H9 (cell line): ENCODE measurements around the gene ETFA. TPM values are rescaled to one million over a fixed set of nuclear protein-coding genes. Genes with fewer than 3 reads are reported as not detected.

Experiments used
- DNase-seq: peaks from one replicate; pipeline ENCODE4 v3.0.0-alpha.2; 2017
- H2AFZ ChIP-seq: one replicate; pipeline ENCODE4 v1.6.1; 2013; ENCODE audit warnings: mild to moderate bottlenecking, low read length, control low read depth, moderate library complexity
- H2AK5ac ChIP-seq: 2 replicates; pipeline ENCODE4 v1.6.1; 2013; ENCODE audit warnings: low read length, control low read depth, mixed read lengths; ENCODE audit not compliant: insufficient read length
- H2BK120ac ChIP-seq: one replicate; pipeline ENCODE4 v1.6.1; 2013; ENCODE audit warnings: low read depth, mild to moderate bottlenecking, low read length, control low read depth, inconsistent platforms; ENCODE audit not compliant: poor library complexity, severe bottlenecking
- H2BK12ac ChIP-seq: 2 replicates; pipeline ENCODE4 v1.6.1; 2013; ENCODE audit warnings: low read length, control low read depth, mixed read lengths, low read depth; ENCODE audit not compliant: insufficient read length
- H2BK15ac ChIP-seq: 2 replicates; pipeline ENCODE4 v1.6.1; 2013; ENCODE audit warnings: low read depth, low read length, control low read depth
- H2BK20ac ChIP-seq: one replicate; pipeline ENCODE4 v1.6.1; 2013; ENCODE audit warnings: low read depth, mild to moderate bottlenecking, low read length, control low read depth, inconsistent platforms; ENCODE audit not compliant: poor library complexity, severe bottlenecking
- H2BK5ac ChIP-seq: 2 replicates; pipeline ENCODE4 v1.6.1; 2013; ENCODE audit warnings: low read length, control low read depth, mixed read lengths; ENCODE audit not compliant: insufficient read length
- H3K14ac ChIP-seq: 2 replicates; pipeline ENCODE4 v1.6.1; 2013; ENCODE audit warnings: low read length, control low read depth; ENCODE audit not compliant: insufficient read depth
- H3K18ac ChIP-seq: 2 replicates; pipeline ENCODE4 v1.6.1; 2013; ENCODE audit warnings: low read depth, mild to moderate bottlenecking, mixed read lengths, low read length, control low read depth; ENCODE audit not compliant: insufficient read length
- H3K23ac ChIP-seq: 2 replicates; pipeline ENCODE4 v1.6.1; 2013; ENCODE audit warnings: low read length, control low read depth, mixed read lengths, low read depth; ENCODE audit not compliant: insufficient read length
- H3K23me2 ChIP-seq: 2 replicates; pipeline ENCODE4 v1.6.1; 2013; ENCODE audit warnings: low read depth, mild to moderate bottlenecking, mixed read lengths, low read length, control low read depth; ENCODE audit not compliant: insufficient read length, poor library complexity, severe bottlenecking
- H3K27ac ChIP-seq: 2 replicates; pipeline ENCODE4 v1.5.1; 2013; ENCODE audit warnings: low read length, control low read depth, mixed read lengths, low read depth; ENCODE audit not compliant: insufficient read length
- H3K27me3 ChIP-seq: 2 replicates; pipeline ENCODE4 v1.6.1; 2013; ENCODE audit warnings: low read length, control low read depth, inconsistent platforms; ENCODE audit not compliant: insufficient read depth
- H3K4ac ChIP-seq: 2 replicates; pipeline ENCODE4 v1.6.1; 2013; ENCODE audit warnings: low read depth, mild to moderate bottlenecking, control low read depth, inconsistent platforms, low read length, moderate library complexity
- H3K4me1 ChIP-seq: 2 replicates; pipeline ENCODE4 v1.6.1; 2013; ENCODE audit warnings: low read length, control low read depth, inconsistent platforms; ENCODE audit not compliant: insufficient read depth
- H3K4me2 ChIP-seq: 2 replicates; pipeline ENCODE4 v1.6.1; 2013; ENCODE audit warnings: low read length, control low read depth, mixed read lengths; ENCODE audit not compliant: insufficient read length, insufficient read depth
- H3K56ac ChIP-seq: 2 replicates; pipeline ENCODE4 v1.6.1; 2013; ENCODE audit warnings: low read depth, mild to moderate bottlenecking, mixed read lengths, low read length, control low read depth; ENCODE audit not compliant: insufficient read length
- H3K79me1 ChIP-seq: 2 replicates; pipeline ENCODE4 v1.6.1; 2013; ENCODE audit warnings: low read depth, mild to moderate bottlenecking, moderate library complexity, low read length, control low read depth, inconsistent platforms; ENCODE audit not compliant: insufficient read depth, poor library complexity, severe bottlenecking
- H3K79me2 ChIP-seq: 2 replicates; pipeline ENCODE4 v1.6.1; 2013; ENCODE audit warnings: low read length, control low read depth, inconsistent platforms; ENCODE audit not compliant: insufficient read depth
- H3K9ac ChIP-seq: 2 replicates; pipeline ENCODE4 v1.6.1; 2013; ENCODE audit warnings: low read length, control low read depth, mixed read lengths; ENCODE audit not compliant: insufficient read length; ENCODE audit errors: extremely low read depth
- H3K9me3 ChIP-seq: one replicate; pipeline ENCODE4 v1.6.1; 2013; ENCODE audit warnings: low read depth, low read length, inconsistent platforms; ENCODE audit not compliant: control insufficient read depth
- H3T11ph ChIP-seq: one replicate; pipeline ENCODE4 v1.6.1; 2013; ENCODE audit warnings: mild to moderate bottlenecking, low read length, control low read depth, inconsistent platforms
- H4K20me1 ChIP-seq: one replicate; pipeline ENCODE4 v1.6.1; 2013; ENCODE audit not compliant: control insufficient read depth, insufficient read length, insufficient read depth
- H4K5ac ChIP-seq: 2 replicates; pipeline ENCODE4 v1.6.1; 2013; ENCODE audit warnings: low read depth, mild to moderate bottlenecking, mixed read lengths, low read length, control low read depth; ENCODE audit not compliant: insufficient read length
- H4K8ac ChIP-seq: replicated peaks from 2 replicates; pipeline ENCODE4 v1.6.1; 2013; ENCODE audit warnings: low read length, control low read depth, mixed read lengths, low read depth; ENCODE audit not compliant: insufficient read length
- H4K91ac ChIP-seq: 2 replicates; pipeline ENCODE4 v1.6.1; 2013; ENCODE audit warnings: low read depth, mild to moderate bottlenecking, moderate library complexity, mixed read lengths, low read length, control low read depth; ENCODE audit not compliant: insufficient read length
- H3K27ac Mint-ChIP-seq, 3 experiments: 2 replicates in 2 of 3; 3 replicates in 1 of 3; pipeline ENCODE4 v1.8.0; 2020 to 2021; ENCODE audit warnings: mixed read lengths in 3 of 3, mild to moderate bottlenecking in 1 of 3, moderate library complexity in 1 of 3
- H3K27me3 Mint-ChIP-seq: 2 replicates; pipeline ENCODE4 v1.8.0; 2021; ENCODE audit warnings: low read depth, mild to moderate bottlenecking, moderate library complexity, mixed read lengths
- H3K36me3 Mint-ChIP-seq, 3 experiments: 2 replicates in 2 of 3; 3 replicates in 1 of 3; pipeline ENCODE4 v1.8.0; 2020 to 2021; ENCODE audit warnings: low read depth in 3 of 3, mixed read lengths in 3 of 3; ENCODE audit not compliant: insufficient read depth in 1 of 3
- H3K4me1 Mint-ChIP-seq, 2 experiments: 2 replicates each; pipeline ENCODE4 v1.8.0; 2020; ENCODE audit warnings: mixed read lengths in 2 of 2
- H3K4me3 Mint-ChIP-seq, 2 experiments: 2 replicates in 1 of 2; 3 replicates in 1 of 2; pipeline ENCODE4 v1.8.0; 2020 to 2021; ENCODE audit warnings: mild to moderate bottlenecking in 2 of 2, mixed read lengths in 2 of 2, moderate library complexity in 1 of 2
- H3K9me3 Mint-ChIP-seq, 2 experiments: 2 replicates in 1 of 2; 3 replicates in 1 of 2; pipeline ENCODE4 v1.8.0; 2020; ENCODE audit warnings: mild to moderate bottlenecking in 2 of 2, mixed read lengths in 2 of 2, moderate library complexity in 1 of 2
- CTCF ChIP-seq: fragments of 200-600 bp; sonication (generic); conservative IDR thresholded peaks from 3 replicates; pipeline ENCODE4 v1.8.0; 2021; ENCODE audit warnings: antibody characterized with exemption, mild to moderate bottlenecking
- WGBS: extraction: QIAGEN DNeasy Blood & Tissue Kit; methylation state at CpG from one replicate; pipeline ENCODE4 v1.1.7; 2013; ENCODE audit warnings: missing lambda C conversion rate, low lambda C conversion rate, mixed read lengths; ENCODE audit not compliant: insufficient read length; ENCODE audit errors: extremely low coverage; 5-methylcytosine and 5-hydroxymethylcytosine counted together
- total RNA-seq: library from RNA; stranded (reverse); gene quantifications from 2 replicates; pipeline ENCODE4 v1.2.1, GENCODE V29; 2021

ETFA gene
- total RNA-seq, 1 experiment from 2014 or later, result 109 TPM

- Histone ChIP-seq H3K79me2 (no peaks in the 10 kb centered on the region), H3K4ac (no peak overlapping the region), H3K27me3 (peaks cover 59% of the 10 kb centered on the region), H2BK120ac (no peak overlapping the region), H3K9ac (no peak overlapping the region), H2BK12ac (no peak overlapping the region), H2BK20ac (no peak overlapping the region), H3K23me2 (peaks cover 13% of the 10 kb centered on the region), H3T11ph (no peak overlapping the region), H3K4me2 (peak overlapping the region; percentile 15), H3K14ac (no peak overlapping the region), H3K18ac (no peak overlapping the region), H4K91ac (no peak overlapping the region), H3K79me1 (no peaks in the 10 kb centered on the region), H4K8ac (no peak overlapping the region), H3K4me1 (no peaks in the 10 kb centered on the region), H3K27ac (no peak overlapping the region), H3K23ac (no peak overlapping the region), H4K5ac (no peak overlapping the region), H2BK15ac (no peak overlapping the region), H2BK5ac (no peak overlapping the region), H3K9me3 (no peaks in the 10 kb centered on the region), H2AFZ (no peak overlapping the region), H4K20me1 (no peaks in the 10 kb centered on the region), H2AK5ac (no peak overlapping the region), H3K56ac (no peak overlapping the region)
- TF ChIP-seq CTCF, result no peak
- Mint-ChIP-seq H3K27me3 (peaks cover 97% of the 10 kb centered on the region), H3K36me3 (0 out of 7 replicates have a peak, but pooled peaks cover 0 to 2% (median 0%) of the 10 kb centered on the region in 3 experiments), H3K4me1 (peaks cover 15 to 30% of the 10 kb centered on the region in 2 experiments), H3K4me3 (peak overlapping the region; percentile 50 to 77), H3K9me3 (peaks cover 3 to 6% of the 10 kb centered on the region in 2 experiments; a peak in 3 of 5 replicates), H3K27ac (no peak overlapping the region)
- no CpG with 5 or more reads among the region's 7 CpGs for WGBS
- DNase-seq, result no peak
Observed at GRCh38 chr15:76345583-76345879, 34.3 kb upstream of the ETFA start.
